KMS-11 (cell line): ENCODE measurements around the gene MYLK2.
"Not testable (repeated sequence)": the region's sequence is repeated elsewhere in the genome, so short reads cannot be mapped to it uniquely, and the experiment has no call there.

Experiments
- H2AFZ ChIP-seq: fragments of 200-600 bp; sonication (generic); 2 replicates; pipeline ENCODE4 v1.6.1; 2016; ENCODE audit warnings: antibody characterized with exemption, mixed run types, low read depth
- H3K27ac ChIP-seq: fragments of 200-600 bp; sonication (generic); 2 replicates; pipeline ENCODE4 v1.6.1; 2016; ENCODE audit warnings: mild to moderate bottlenecking, mixed run types
- H3K27me3 ChIP-seq: fragments of 200-600 bp; sonication (generic); 2 replicates; pipeline ENCODE4 v1.6.1; 2017; ENCODE audit warnings: mild to moderate bottlenecking, low read depth, mixed run types, moderate library complexity; ENCODE audit not compliant: insufficient read depth
- H3K36me3 ChIP-seq: fragments of 200-600 bp; sonication (generic); 2 replicates; pipeline ENCODE4 v1.6.1; 2017; ENCODE audit warnings: mild to moderate bottlenecking, mixed run types; ENCODE audit not compliant: insufficient read depth
- H3K4me1 ChIP-seq: fragments of 200-600 bp; sonication (generic); 2 replicates; pipeline ENCODE4 v1.6.1; 2016; ENCODE audit warnings: mild to moderate bottlenecking, low read depth, mixed run types; ENCODE audit not compliant: poor library complexity, severe bottlenecking
- H3K4me2 ChIP-seq: fragments of 200-600 bp; sonication (generic); 2 replicates; pipeline ENCODE4 v1.7.0; 2016; ENCODE audit warnings: mild to moderate bottlenecking, mixed run types
- H3K4me3 ChIP-seq: fragments of 200-600 bp; sonication (generic); IDR thresholded peaks from 2 replicates; pipeline ENCODE4 v1.6.1; 2017; ENCODE audit warnings: low read depth, low read length, mixed read lengths; ENCODE audit not compliant: insufficient read depth
- H3K79me2 ChIP-seq: fragments of 200-600 bp; sonication (generic); 2 replicates; pipeline ENCODE4 v1.6.1; 2016; ENCODE audit warnings: low read depth, mixed run types; ENCODE audit not compliant: insufficient read depth
- H3K9ac ChIP-seq: fragments of 200-600 bp; sonication (generic); 2 replicates; pipeline ENCODE4 v1.6.1; 2016; ENCODE audit warnings: mild to moderate bottlenecking, mixed run types
- H4K20me1 ChIP-seq: fragments of 200-600 bp; sonication (generic); 2 replicates; pipeline ENCODE4 v1.6.1; 2016; ENCODE audit warnings: mild to moderate bottlenecking, mixed run types; ENCODE audit not compliant: insufficient read depth
- TF ChIP-seq, protein P1 (sequence below): fragments of 200-600 bp; sonication (generic); conservative IDR thresholded peaks from 2 replicates; pipeline ENCODE4 v1.6.1; 2017; ENCODE audit warnings: low read depth, mild to moderate bottlenecking, antibody characterized with exemption, low read length, moderate library complexity, mixed read lengths

The MYLK2 gene

DNA sequence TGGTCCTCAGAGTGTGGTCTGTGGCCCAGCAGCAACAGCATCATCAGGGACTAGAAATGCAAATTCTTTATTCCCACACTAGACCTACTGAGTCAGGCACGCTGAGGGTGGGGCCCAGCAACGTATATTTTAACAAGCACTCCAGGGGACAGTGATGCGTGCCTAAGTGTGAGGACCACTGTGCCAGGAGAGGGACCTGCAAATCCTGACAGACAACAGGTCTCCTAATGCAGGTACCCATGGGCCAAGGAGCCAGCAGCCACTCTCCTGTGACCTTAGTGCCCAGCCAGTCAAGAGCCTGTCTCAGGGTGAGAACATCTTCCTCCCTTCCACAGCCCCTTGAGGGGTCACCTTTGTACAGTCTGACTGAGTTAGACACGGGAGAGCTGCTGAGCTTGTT lies 8.0 kb upstream of the MYLK2 start:
- Histone ChIP-seq H4K20me1 (no peaks in the 10 kb centered on the region), H3K79me2 (no peaks in the 10 kb centered on the region), H3K4me3 (no peak overlapping the region), H3K9ac (no peak overlapping the region), H3K4me1 (peaks cover 13% of the 10 kb centered on the region), H3K27me3 (no peaks in the 10 kb centered on the region), H3K27ac (no peak overlapping the region), H2AFZ (no peak overlapping the region), H3K4me2 (no peak overlapping the region), H3K36me3 (no peaks in the 10 kb centered on the region)
- TF ChIP-seq, protein P1, sequence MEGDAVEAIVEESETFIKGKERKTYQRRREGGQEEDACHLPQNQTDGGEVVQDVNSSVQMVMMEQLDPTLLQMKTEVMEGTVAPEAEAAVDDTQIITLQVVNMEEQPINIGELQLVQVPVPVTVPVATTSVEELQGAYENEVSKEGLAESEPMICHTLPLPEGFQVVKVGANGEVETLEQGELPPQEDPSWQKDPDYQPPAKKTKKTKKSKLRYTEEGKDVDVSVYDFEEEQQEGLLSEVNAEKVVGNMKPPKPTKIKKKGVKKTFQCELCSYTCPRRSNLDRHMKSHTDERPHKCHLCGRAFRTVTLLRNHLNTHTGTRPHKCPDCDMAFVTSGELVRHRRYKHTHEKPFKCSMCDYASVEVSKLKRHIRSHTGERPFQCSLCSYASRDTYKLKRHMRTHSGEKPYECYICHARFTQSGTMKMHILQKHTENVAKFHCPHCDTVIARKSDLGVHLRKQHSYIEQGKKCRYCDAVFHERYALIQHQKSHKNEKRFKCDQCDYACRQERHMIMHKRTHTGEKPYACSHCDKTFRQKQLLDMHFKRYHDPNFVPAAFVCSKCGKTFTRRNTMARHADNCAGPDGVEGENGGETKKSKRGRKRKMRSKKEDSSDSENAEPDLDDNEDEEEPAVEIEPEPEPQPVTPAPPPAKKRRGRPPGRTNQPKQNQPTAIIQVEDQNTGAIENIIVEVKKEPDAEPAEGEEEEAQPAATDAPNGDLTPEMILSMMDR = no peak

DNA sequence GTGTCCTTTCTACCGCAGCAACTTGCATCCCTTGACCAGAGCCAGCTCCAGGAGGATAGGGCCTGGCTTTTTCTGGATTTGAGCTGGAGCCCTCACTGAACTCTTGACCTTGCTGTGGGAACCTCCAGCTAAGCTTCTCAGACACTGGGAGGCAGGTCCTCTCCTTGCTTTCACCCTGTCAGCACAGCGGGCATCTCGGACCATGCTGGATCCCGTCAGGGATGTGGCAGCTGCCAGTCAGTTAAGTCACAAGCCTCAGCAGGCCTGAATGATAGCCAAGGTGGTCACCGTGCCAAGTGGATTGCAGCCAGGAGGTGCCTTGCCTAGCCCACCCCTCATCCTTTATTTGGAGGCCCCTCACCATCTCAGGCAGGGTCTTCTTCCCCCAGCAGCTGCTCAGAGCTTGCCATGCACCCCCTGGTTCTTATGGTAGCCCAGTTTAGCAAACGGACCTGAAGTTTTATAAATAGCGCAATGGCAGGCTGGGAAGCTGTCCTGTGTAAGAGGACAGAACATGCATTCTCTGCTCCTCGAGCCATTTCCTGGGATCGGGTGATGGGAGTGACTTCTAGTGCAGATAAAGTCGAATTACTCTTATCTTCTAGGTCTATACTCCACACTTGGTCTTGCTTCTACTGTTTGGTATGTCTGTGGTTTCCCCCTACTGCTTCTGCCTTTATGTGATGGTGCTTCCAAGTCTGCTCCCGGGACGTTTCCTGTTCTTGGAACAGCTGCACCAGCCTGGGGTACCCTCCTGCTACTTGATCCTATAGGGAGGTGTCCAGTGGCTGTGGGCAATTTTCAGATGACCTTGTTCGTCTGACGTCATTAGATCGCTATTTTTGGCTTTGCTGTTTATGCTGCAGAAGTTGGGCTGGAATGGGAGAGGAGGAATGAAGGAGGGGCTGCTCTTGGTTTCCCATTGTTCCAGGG lies 7.1 kb upstream of the MYLK2 start:
- no peak overlapping the region for H3K9ac ChIP-seq
- no peak overlapping the region for H3K4me2 ChIP-seq
- no peak overlapping the region for H2AFZ ChIP-seq
- H3K27ac ChIP-seq = no peak overlapping the region
- TF ChIP-seq, protein P1 = no peak
- H3K79me2 ChIP-seq = no peaks in the 10 kb centered on the region
- H4K20me1 ChIP-seq = no peaks in the 10 kb centered on the region
- H3K27me3 ChIP-seq = no peaks in the 10 kb centered on the region
- H3K4me1 ChIP-seq = peaks cover 4% of the 10 kb centered on the region
- no peaks in the 10 kb centered on the region for H3K36me3 ChIP-seq
- no peak overlapping the region for H3K4me3 ChIP-seq

DNA sequence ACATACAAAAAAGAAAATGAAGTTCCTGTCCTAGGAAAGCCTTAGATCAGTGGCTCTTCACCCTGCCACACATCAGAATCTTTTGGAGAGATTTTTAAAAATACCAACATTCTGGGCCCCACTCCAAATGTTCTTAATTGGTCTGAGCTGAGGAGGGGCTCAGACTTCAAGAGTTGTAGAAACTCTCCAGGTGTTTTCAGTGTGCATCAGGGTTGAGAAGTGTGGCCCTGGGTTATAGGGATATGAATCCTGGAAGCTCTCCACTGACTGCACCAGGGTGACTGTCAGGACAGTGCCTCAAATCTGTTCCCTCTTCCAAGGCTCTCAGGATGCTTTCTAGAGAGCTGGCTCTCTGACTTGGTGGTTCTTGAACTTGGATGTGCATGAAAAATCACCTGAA lies 5.5 kb upstream of the MYLK2 start:
- H3K4me2 ChIP-seq = no peak overlapping the region
- H3K79me2 ChIP-seq = no peaks in the 10 kb centered on the region
- no peak overlapping the region for H2AFZ ChIP-seq
- H3K27me3 ChIP-seq = no peaks in the 10 kb centered on the region
- no peak overlapping the region for H3K9ac ChIP-seq
- TF ChIP-seq, protein P1 = no peak
- no peak overlapping the region for H3K27ac ChIP-seq
- H3K4me3 ChIP-seq = no peak overlapping the region
- no peaks in the 10 kb centered on the region for H4K20me1 ChIP-seq
- no peaks in the 10 kb centered on the region for H3K36me3 ChIP-seq
- no peaks in the 10 kb centered on the region for H3K4me1 ChIP-seq

DNA sequence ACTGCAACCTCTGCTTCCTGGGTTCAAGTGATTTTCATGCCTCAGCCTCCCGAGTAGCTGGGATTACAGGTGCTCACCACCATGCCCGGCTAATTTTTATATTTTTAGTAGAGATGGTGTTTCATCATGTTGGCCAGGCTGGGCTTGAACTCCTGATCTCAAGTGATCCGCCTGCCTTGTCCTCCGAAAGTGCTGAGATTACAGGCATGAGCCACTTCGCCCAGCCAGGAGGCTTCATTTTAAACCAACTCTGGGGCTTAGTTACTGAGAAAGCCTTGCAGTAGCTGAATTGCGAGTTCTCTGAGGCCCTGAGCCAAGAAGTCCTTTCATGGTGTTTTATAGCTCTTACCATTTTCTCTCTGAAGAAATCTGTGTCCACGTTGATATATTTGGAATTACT lies 5.0 kb upstream of the MYLK2 start:
- H3K27ac ChIP-seq, H3K79me2 ChIP-seq, H3K4me3 ChIP-seq, H2AFZ ChIP-seq, H3K27me3 ChIP-seq, H3K4me1 ChIP-seq, H4K20me1 ChIP-seq, H3K4me2 ChIP-seq, H3K9ac ChIP-seq, H3K36me3 ChIP-seq: not testable (repeated sequence)

DNA sequence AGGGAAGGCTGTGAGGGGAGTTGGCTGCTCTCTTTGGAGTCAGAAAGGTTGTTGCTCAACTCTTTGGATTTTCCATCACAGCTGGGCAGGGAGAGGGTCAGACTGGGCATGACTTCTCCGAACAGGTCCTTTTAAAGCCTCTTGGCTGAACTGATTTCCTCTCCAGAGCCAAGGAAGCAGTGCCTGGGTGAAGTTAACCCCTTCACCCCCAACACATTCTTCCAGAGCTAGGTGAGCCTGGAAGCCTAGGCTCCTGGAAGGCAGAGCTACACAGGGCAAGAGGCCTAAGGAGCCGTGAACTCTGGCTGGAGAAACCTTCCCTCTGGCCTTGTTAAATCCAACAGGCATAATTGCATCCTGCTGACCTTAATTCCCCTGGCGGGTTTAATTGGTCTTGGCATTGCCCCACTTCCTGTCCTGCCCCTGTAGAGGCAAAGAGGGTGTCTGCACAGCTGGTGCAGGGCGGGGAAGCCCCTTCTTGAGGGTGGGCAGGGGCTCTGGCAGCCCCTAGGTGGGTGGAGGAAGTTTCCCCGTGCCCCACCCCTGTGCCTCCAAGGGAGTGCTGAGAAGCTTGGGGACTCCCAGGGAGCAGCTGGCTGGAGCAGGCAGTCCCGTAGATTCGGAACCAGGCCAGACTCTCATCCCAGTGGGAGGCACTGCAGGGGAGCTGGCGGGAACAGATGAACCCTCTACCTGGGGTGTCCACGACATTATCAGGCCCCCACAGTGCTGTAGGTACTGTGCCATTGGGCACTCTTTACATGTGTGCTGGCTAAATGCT lies 3.6 kb upstream of the MYLK2 start:
- Histone ChIP-seq H3K4me1 (no peaks in the 10 kb centered on the region), H3K27ac (no peak overlapping the region), H3K4me3 (no peak overlapping the region), H3K4me2 (no peak overlapping the region), H3K27me3 (no peaks in the 10 kb centered on the region), H3K36me3 (no peaks in the 10 kb centered on the region), H2AFZ (no peak overlapping the region), H3K79me2 (no peaks in the 10 kb centered on the region), H4K20me1 (no peaks in the 10 kb centered on the region), H3K9ac (no peak overlapping the region)
- TF ChIP-seq, protein P1 = no peak
